ENCODE data around the gene ADGRB3. TPM values are rescaled to one million over a fixed set of nuclear protein-coding genes. Genes with fewer than 3 reads are reported as not detected.

ADGRB3 gene
- total and polyA plus RNA-seq, 10 of the 15 experiments (the other 5 are each of a cell fraction or from before 2014, with no cell fraction given), result 0.03 to 0.06 TPM; not detected in 8

- Histone ChIP-seq H3K4me1 (ENCODE audit: control insufficient read depth, insufficient read depth, low read length) (no peaks in the 10 kb centered on the region), H3K4me3 (no peak overlapping the region), H3K9ac (ENCODE audit: control insufficient read depth, insufficient read depth, low read length) (no peak overlapping the region), H3K27ac (ENCODE audit: control insufficient read depth, insufficient read depth) (no peak overlapping the region), H2AFZ (ENCODE audit: control insufficient read depth, low read depth, low read length) (no peak overlapping the region), H4K20me1 (ENCODE audit: control insufficient read depth, insufficient read depth) (no peaks in the 10 kb centered on the region), H3K27me3 (replicated peaks in 1 of 2; ENCODE audit: control insufficient read depth in 2 of 2, insufficient read depth in 2 of 2, low read length in 1 of 2) (no peaks in the 10 kb centered on the region), H3K79me2 (ENCODE audit: control insufficient read depth, insufficient read depth, low read length) (no peaks in the 10 kb centered on the region), H3K4me2 (ENCODE audit: control insufficient read depth, insufficient read depth) (no peak overlapping the region), H3K9me3 (replicated peaks; ENCODE audit: control insufficient read depth, insufficient read depth, low read length) (no peaks in the 10 kb centered on the region), H3K36me3 (ENCODE audit: control insufficient read depth in 2 of 2, insufficient read depth in 2 of 2, low read length in 1 of 2) (no peaks in the 10 kb centered on the region)
- DNase-seq (ENCODE audit: low read depth, low spot score), result no peak
- WGBS (ENCODE audit: insufficient coverage, insufficient replicate concordance, low lambda C conversion rate, missing lambda C conversion rate), result 0% methylated on average over 2 of the region's 2 CpGs
- no peak for FAIRE-seq
- ATAC-seq, result no peak
- ChIA-PET RAD21 (ENCODE audit: unreplicated experiment) (no interaction called here), CTCF (interaction anchor here (0.8 kb wide), 1 partner anchor 11 kb away, joined by 3 read pairs; no protein-coding TSS in a partner anchor), POLR2A (no interaction called here), SMC1A (ENCODE audit: uncharacterized antibody, unreplicated experiment) (no interaction called here)
- intact Hi-C loops (cut with micrococcal nuclease; ENCODE audit: unreplicated experiment), result no loop called here
- no TSS peak for BruUV-seq (replicated peaks)
- in situ Hi-C loops (cut with MboI), result no loop called here
- TF ChIP-seq HCFC1 (IDR thresholded peaks at IDR 0.05; ENCODE audit: low read length) (no peak), MTA3 (IDR thresholded peaks at IDR 0.05; ENCODE audit: borderline replicate concordance, low read length) (no peak), SIN3A (IDR thresholded peaks at IDR 0.05; ENCODE audit: low read depth, low read length) (no peak), EGR1 (IDR thresholded peaks at IDR 0.05; ENCODE audit: borderline replicate concordance in 1 of 2, low read depth in 2 of 2, low read length in 2 of 2) (no peak), NFIC (IDR thresholded peaks at IDR 0.05; ENCODE audit: low read depth, low read length) (no peak), SUPT20H (IDR thresholded peaks at IDR 0.05; ENCODE audit: borderline replicate concordance, control insufficient read depth, low read depth, low read length) (no peak), CREM (IDR thresholded peaks at IDR 0.05; ENCODE audit: low read depth) (no peak), BCL11A (IDR thresholded peaks at IDR 0.05; ENCODE audit: low read depth, low read length) (no peak), STAT3 (IDR thresholded peaks at IDR 0.05; ENCODE audit: low read depth, low read length) (no peak), SMAD5 (IDR thresholded peaks at IDR 0.05; ENCODE audit: low read depth) (no peak), ZNF207 (IDR thresholded peaks at IDR 0.05; ENCODE audit: borderline replicate concordance) (no peak), ATF7 (IDR thresholded peaks at IDR 0.05; ENCODE audit: low read depth) (no peak), SMARCA5 (IDR thresholded peaks at IDR 0.05) (no peak), ZZZ3 (IDR thresholded peaks at IDR 0.05; ENCODE audit: control insufficient read depth, insufficient read length, low read depth) (no peak), GATAD2B (conservative IDR thresholded peaks at IDR 0.05; ENCODE audit: low read depth) (no peak), WRNIP1 (IDR thresholded peaks at IDR 0.05; ENCODE audit: borderline replicate concordance, low read depth, low read length) (no peak)
- TF ChIP-seq, protein P1, sequence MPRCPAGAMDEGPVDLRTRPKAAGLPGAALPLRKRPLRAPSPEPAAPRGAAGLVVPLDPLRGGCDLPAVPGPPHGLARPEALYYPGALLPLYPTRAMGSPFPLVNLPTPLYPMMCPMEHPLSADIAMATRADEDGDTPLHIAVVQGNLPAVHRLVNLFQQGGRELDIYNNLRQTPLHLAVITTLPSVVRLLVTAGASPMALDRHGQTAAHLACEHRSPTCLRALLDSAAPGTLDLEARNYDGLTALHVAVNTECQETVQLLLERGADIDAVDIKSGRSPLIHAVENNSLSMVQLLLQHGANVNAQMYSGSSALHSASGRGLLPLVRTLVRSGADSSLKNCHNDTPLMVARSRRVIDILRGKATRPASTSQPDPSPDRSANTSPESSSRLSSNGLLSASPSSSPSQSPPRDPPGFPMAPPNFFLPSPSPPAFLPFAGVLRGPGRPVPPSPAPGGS (IDR thresholded peaks at IDR 0.05; ENCODE audit: borderline replicate concordance, insufficient read depth, low read depth, low read length, poor library complexity, severe bottlenecking), result no peak
- TF ChIP-seq, protein P2, sequence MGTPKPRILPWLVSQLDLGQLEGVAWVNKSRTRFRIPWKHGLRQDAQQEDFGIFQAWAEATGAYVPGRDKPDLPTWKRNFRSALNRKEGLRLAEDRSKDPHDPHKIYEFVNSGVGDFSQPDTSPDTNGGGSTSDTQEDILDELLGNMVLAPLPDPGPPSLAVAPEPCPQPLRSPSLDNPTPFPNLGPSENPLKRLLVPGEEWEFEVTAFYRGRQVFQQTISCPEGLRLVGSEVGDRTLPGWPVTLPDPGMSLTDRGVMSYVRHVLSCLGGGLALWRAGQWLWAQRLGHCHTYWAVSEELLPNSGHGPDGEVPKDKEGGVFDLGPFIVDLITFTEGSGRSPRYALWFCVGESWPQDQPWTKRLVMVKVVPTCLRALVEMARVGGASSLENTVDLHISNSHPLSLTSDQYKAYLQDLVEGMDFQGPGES (IDR thresholded peaks at IDR 0.05), result no peak
These were observed 45.2 kb downstream of the ADGRB3 start for GRCh38 chr6:68680264-68680663.
